Left lung (tissue), 10 donors: ENCODE results near the gene SLC5A4. TPM values are rescaled to one million over a fixed set of nuclear protein-coding genes. Genes with fewer than 3 reads are reported as not detected.
A peak's percentile ranks its signal among the peaks of the same experiment; 100 is the strongest.

Source experiments
- ATAC-seq: fragments of 200-7000 bp; cut with Tn5 transposase; one replicate; pipeline ENCODE4 v1.9.1; 2020; ENCODE audit warnings: moderate library complexity
- DNase-seq, 4 donors: peaks; one replicate each; pipeline ENCODE4 v3.0.0-alpha.2; 2013 to 2020
- H3K27ac ChIP-seq, 2 donors: fragments of 200-600 bp; sonication (generic) in 1 of 2; one replicate each; pipeline versions ENCODE4 v1.5.0 to v1.8.0; 2020 to 2021
- H3K27me3 ChIP-seq, 2 donors: fragments of 200-600 bp; sonication (generic) in 1 of 2; one replicate each; pipeline versions ENCODE4 v1.5.0 to v1.8.0; 2020 to 2021
- H3K36me3 ChIP-seq, 2 donors: fragments of 200-600 bp; sonication (generic) in 1 of 2; one replicate each; pipeline versions ENCODE4 v1.5.0 to v1.8.0; 2020 to 2021
- H3K4me1 ChIP-seq, 2 donors: fragments of 200-600 bp; one replicate each; pipeline ENCODE4 v1.8.0; 2021
- H3K4me3 ChIP-seq, 2 donors: fragments of 200-600 bp; sonication (generic) in 1 of 2; one replicate each; pipeline versions ENCODE4 v1.5.0 to v1.8.0; 2020 to 2021; ENCODE audit warnings: mild to moderate bottlenecking in 1 of 2
- H3K9me3 ChIP-seq, 2 donors: fragments of 200-600 bp; sonication (generic) in 1 of 2; one replicate each; pipeline versions ENCODE4 v1.5.0 to v1.8.0; 2020 to 2021
- CTCF ChIP-seq, 2 donors: fragments of 200-600 bp; sonication (generic) in 1 of 2; IDR thresholded peaks; one replicate each; pipeline versions ENCODE4 v1.5.0 to v1.8.0; 2021; ENCODE audit warnings: antibody characterized with exemption in 2 of 2
- intact Hi-C, 2 donors: fragments of 100-400 bp; cut with DNase I; formaldehyde crosslinking; loops; one replicate each; pipeline versions ENCODE4 v1.11.2 to v1.14.2; 2022
- polyA plus RNA-seq, 6 donors: library from polyadenylated mRNA; unstranded; fragments of 120-200 nt; gene quantifications; one replicate each; pipeline ENCODE4 v1.2.1, GENCODE V29; 2013; ENCODE audit not compliant: insufficient read length in 6 of 6
- total RNA-seq, 2 donors: library from RNA; stranded (reverse); fragmentation: NEBNext Ultra II Directional; extraction: Animal tissue kit (Norgen Biotek cat#: 25700); gene quantifications; one replicate each; pipeline ENCODE4 v1.2.1, GENCODE V29; 2021
- donor health status: DM: no; HTN: yes; CAD: no.
- donor health status: DM: no; HTN: no; CAD: no.

Gene SLC5A4
- total and polyA plus RNA-seq, 8 donors: 0.58 to 3.5 (median 0.98) TPM

- no peak for TF ChIP-seq CTCF (IDR thresholded peaks at IDR 0.05)
- DNase-seq (no peak), ATAC-seq (no peak)
- Histone ChIP-seq H3K9me3 (no peaks in the 10 kb centered on the region), H3K4me3 (no peak overlapping the region), H3K4me1 (peaks cover 0 to 16% of the 10 kb centered on the region in 2 donors), H3K36me3 (no peaks in the 10 kb centered on the region), H3K27ac (no peak overlapping the region), H3K27me3 (peaks cover 7 to 30% of the 10 kb centered on the region in 2 donors)
- intact Hi-C loops: no loop called here
These were observed 46.5 kb downstream of the SLC5A4 start for GRCh38 chr22:32208681-32209080.

- peaks cover 14 to 36% of the 10 kb centered on the region in 2 donors for H3K27me3 ChIP-seq
- H3K27ac ChIP-seq: no peak overlapping the region
- intact Hi-C loops: no loop called here
- peaks cover 2 to 22% of the 10 kb centered on the region in 2 donors for H3K4me1 ChIP-seq
- no peaks in the 10 kb centered on the region for H3K9me3 ChIP-seq
- TF ChIP-seq CTCF (IDR thresholded peaks at IDR 0.05): no peak
- H3K36me3 ChIP-seq: no peaks in the 10 kb centered on the region
- no peak for DNase-seq
- H3K4me3 ChIP-seq: no peak overlapping the region
- no peak for ATAC-seq
These were observed 47.1 kb downstream of the SLC5A4 start for GRCh38 chr22:32207971-32208480.

- intact Hi-C loops: no loop called here
- Histone ChIP-seq H3K4me1 (peaks cover 6 to 32% of the 10 kb centered on the region in 2 donors), H3K27me3 (peaks cover 17 to 46% of the 10 kb centered on the region in 2 donors), H3K36me3 (no peaks in the 10 kb centered on the region), H3K9me3 (no peaks in the 10 kb centered on the region), H3K4me3 (no peak overlapping the region), H3K27ac (no peak overlapping the region)
- peak; percentile 21 to 59 for TF ChIP-seq CTCF (IDR thresholded peaks at IDR 0.05)
- DNase-seq (peak in 1 of 4 donors; percentile 65), ATAC-seq (peak; percentile 43)
These were observed 48.1 kb downstream of the SLC5A4 start for GRCh38 chr22:32206774-32207758.

- ATAC-seq: no peak
- Histone ChIP-seq H3K27ac (no peak overlapping the region), H3K4me1 (peaks cover 6 to 36% of the 10 kb centered on the region in 2 donors), H3K9me3 (no peaks in the 10 kb centered on the region), H3K36me3 (no peaks in the 10 kb centered on the region), H3K4me3 (no peak overlapping the region), H3K27me3 (peaks cover 17 to 55% of the 10 kb centered on the region in 2 donors)
- peak in 1 of 4 donors; percentile 75 for DNase-seq
- intact Hi-C loops: no loop called here
- no peak for TF ChIP-seq CTCF (IDR thresholded peaks at IDR 0.05)
These were observed 49.0 kb downstream of the SLC5A4 start for GRCh38 chr22:32205974-32206773.
